Tibial nerve (tissue), 3 donors: ENCODE data around the gene MYO18B.

Experiments
- POLR2A ChIP-seq, 2 donors: fragments of 450-650 bp; IDR thresholded peaks; one replicate each; pipeline ENCODE4 v1.6.1; 2017; ENCODE audit warnings: antibody characterized with exemption in 2 of 2, mild to moderate bottlenecking in 2 of 2, moderate library complexity in 2 of 2
- TF ChIP-seq, protein P1 (sequence below), 5 experiments: fragments of 200-600 bp in 3 of 5; fragments of 450-650 bp in 2 of 5; sonication (generic) in 3 of 5; IDR thresholded peaks; one replicate each; pipeline ENCODE4 v1.5.1; 2016 to 2019; ENCODE audit warnings: antibody characterized with exemption in 5 of 5, mild to moderate bottlenecking in 3 of 5, moderate library complexity in 2 of 5

DNA sequence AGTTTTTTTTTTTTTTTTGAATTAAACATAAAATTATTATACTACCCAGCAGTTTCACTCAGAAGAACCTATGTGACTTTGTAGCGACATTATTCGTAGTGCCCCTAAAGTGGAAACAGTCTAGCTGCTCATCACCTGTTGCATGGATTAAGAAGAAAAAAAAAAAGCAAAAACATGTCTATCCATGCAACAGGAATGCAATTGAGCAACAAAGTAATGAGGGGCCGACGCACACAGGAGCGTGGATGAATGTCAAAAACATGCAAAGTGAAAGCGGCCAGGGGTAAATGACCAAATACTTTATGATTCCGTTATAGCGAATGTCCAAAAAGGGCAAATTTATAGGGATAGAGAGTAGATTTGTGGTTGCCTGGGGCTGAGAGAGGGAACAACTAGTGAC, 16.3 kb downstream of the MYO18B start:
- TF ChIP-seq, protein P1, sequence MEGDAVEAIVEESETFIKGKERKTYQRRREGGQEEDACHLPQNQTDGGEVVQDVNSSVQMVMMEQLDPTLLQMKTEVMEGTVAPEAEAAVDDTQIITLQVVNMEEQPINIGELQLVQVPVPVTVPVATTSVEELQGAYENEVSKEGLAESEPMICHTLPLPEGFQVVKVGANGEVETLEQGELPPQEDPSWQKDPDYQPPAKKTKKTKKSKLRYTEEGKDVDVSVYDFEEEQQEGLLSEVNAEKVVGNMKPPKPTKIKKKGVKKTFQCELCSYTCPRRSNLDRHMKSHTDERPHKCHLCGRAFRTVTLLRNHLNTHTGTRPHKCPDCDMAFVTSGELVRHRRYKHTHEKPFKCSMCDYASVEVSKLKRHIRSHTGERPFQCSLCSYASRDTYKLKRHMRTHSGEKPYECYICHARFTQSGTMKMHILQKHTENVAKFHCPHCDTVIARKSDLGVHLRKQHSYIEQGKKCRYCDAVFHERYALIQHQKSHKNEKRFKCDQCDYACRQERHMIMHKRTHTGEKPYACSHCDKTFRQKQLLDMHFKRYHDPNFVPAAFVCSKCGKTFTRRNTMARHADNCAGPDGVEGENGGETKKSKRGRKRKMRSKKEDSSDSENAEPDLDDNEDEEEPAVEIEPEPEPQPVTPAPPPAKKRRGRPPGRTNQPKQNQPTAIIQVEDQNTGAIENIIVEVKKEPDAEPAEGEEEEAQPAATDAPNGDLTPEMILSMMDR (IDR thresholded peaks at IDR 0.05): no peak
- no peak for TF ChIP-seq POLR2A (IDR thresholded peaks at IDR 0.05)
